ENCODE measurements around the gene CRY1.
"Not testable (repeated sequence)": the region's sequence is repeated elsewhere in the genome, so short reads cannot be mapped to it uniquely, and the experiment has no call there.

CRY1 gene

DNA sequence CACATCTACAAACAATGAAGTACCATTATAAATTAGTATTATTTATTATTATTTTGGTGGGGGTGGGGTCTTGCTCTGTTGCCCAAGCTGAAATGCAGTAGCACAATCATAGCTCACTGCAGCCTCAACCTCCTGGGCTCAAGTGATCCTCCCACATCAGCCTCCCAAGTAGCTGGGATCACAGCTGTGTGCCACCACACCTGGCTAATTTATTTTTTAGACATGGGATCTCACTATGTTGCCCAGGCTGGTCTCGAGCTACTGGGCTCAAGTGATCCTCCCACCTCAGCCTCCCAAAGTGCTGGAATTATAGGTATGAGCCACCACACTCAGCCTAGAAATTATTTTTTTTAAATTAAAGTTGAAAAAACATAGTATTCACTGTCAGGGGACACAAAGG, 15.0 kb upstream of the CRY1 start:
- DNase-seq, result not testable (repeated sequence)

- DNase-seq, result no peak
Observed at GRCh38 chr12:107107381-107107780, 14.0 kb upstream of the CRY1 start.

DNA sequence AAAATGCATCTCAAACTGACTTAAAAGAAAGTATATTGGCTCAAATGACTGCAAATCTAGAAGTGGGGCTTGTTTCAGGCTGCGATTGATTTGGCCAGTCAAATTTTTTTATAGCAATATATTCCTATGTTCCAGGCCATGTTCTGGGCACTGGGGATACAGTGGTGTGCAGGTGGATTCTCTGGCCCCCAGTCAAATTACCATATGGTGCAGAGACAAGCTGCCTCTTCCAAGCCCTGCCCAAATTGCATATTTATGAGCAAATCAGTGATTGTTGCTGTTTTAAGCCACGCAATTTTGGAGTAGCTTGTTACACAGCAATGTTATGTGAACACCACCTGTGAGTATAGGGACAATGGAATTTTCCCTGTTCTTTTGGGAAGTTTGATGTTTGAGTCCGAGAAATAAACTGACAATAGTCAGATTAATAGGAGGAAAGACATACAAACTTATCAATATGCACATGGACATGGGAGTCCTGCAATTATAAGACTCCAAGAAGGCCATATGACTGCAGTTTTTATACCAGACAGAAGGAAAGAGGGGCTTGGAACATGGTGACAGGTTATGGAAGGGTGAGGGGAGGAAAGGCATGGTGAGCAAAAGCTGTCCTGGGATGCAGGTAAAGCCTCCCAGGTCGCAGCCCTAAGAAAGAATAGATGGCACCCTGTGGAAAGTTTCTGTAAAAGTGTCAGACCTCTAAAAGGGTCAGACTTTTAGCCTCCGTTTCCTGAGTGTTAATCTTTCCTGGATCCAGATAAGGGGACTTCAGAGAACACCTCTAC, 13.1 kb upstream of the CRY1 start:
- no peak for DNase-seq

DNA sequence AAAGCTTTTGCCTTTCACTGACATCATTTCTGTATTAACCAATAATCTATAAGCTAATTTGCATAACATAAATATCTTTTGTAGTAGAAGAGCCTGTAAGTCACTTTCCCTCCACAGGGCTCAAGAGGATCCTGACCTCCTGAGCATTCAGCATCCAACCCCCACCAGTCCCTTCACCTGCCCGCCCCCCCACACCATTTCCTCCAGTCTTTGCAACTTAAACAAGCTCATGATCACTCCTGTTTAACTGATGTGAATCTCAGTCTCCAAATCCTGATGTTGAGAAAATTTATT, 12.0 kb upstream of the CRY1 start:
- no peak for DNase-seq

GRCh38 chr12:107103516-107103915, 10.2 kb upstream of the CRY1 start:
- DNase-seq, result no peak

GRCh38 chr12:107103097-107103496, 9.7 kb upstream of the CRY1 start:
- DNase-seq, result no peak

DNA sequence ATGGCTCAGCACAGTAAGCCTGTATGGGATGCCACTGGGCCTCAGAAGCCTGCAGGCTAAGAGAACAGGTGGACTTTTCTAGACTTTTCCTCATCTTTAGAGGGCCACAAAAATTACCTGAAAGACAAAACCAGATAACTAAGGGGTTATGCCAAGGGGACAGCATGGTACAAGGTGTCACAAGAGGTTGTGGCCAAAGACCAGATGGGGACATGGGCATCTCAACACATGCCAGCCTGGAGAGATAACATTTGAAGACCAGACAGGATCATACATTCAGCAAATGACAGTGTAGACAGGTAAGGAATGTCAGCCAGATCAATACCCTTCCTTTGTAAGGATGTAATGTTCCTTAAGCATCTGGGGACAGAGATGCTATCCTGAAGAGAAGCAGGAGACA, 8.9 kb upstream of the CRY1 start:
- no peak for DNase-seq

DNA sequence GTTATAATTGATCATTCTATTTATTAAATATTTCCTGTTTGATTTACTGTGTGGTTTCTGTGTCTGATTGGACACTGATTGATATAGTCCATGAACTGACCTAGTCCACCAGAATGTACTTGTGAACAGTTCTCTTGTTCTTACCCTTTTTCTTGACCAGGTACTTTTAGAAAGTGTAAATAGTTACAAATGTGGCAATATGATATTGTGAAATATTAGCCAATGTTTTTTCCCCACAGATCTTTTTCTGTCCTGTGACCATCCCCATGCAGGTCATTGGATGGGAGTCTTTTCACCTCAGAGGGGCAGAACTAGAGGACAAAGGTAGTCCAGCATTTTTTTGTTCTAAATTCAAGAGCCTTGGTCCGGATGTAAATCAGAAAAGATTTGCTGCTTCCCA, 8.3 kb upstream of the CRY1 start:
- no peak for DNase-seq

DNA sequence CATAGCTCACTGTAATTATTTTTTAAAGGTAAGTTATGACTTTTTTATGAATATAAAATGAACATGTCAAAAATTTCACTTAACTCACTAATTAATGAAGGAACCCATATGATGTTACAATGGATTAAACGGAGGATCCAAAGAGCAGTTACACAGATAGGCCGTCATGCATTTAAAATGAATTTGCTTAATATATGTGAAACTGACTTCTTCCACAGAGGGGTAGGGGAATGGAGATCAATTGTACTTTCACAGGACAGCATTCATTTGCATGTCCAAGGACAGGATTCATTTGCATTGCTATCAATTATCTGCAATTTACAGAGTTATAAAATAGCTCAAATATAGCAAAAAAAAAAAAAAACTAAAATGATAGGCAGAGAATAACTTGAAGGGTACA, 6.6 kb upstream of the CRY1 start:
- no peak for DNase-seq

DNA sequence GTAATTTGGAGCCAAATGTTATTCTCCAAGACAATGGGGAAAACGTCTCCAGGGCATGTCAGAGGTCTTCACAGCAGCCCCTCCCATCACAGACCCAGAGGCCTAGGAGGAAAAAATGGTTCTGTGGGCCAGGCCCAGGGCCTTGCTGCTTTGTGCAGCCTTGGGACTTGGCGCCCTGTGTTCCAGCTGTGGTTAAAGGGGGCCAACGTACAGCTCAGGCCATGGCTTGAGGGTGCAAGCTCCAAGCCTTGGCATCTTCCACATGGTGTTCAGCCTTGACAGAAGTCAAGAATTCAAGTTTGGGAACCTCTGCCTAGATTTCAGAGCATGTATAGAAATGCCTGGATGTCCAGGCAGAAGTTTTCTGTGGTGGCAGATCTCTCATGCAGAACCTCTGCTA, 3.2 kb upstream of the CRY1 start:
- no peak for DNase-seq

DNA sequence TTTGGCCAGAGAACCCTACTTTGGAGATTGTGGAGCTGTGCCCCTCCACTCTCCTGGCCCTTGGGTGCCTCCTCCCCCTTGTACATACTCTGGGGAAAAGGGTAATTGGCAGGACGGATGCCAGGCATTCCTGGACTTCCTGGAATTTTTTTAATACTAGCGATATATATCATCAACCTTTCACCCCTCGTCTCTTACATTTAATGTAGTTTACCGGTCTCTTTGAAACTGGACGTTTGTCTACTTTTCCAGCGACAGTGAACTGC, 767 bp upstream of the CRY1 start:
- DNase-seq, result no peak

DNA sequence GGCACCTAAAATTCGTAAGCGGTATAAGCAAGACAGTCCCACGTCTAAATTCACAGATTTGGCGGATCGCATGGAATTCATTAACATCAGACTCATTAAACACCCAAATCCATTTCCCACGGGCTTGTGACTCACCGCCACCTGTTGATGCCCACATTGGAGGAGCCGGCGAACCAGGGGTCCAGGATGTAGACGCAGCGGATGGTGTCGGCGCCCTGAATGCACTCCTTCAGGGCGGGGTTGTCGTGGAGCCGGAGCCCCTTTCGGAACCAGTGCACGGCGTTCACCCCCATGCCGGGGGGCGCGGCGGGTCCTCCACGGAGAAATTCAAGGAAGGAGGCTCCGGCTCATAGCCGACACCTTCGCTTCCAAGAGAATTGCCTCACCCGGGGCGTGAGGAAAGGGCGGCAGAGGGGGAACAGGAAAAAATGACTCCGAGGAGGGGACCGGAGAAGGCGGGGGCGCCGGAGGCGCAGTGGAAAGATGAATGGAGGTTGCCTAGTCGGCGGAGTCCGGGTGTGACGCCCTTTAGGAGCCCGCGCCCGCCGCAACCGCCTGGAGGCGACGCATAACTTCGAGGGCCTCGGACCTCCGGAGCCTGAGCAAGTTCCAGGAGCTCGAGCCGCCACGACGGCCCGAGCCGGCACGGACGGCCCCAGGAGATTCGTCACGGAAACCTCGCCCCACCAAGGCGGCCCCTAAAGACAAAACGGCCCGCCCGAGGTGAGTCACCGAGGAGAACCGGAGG, 506 bp downstream of the CRY1 start:
- peak; percentile 68 to 76 for DNase-seq

GRCh38 chr12:107091989-107092641, 1.2 kb downstream of the CRY1 start:
- peak in 1 of 2 experiments; percentile 8 for DNase-seq

- no peak for DNase-seq
Observed at GRCh38 chr12:107091381-107091780, 2.0 kb downstream of the CRY1 start.

DNA sequence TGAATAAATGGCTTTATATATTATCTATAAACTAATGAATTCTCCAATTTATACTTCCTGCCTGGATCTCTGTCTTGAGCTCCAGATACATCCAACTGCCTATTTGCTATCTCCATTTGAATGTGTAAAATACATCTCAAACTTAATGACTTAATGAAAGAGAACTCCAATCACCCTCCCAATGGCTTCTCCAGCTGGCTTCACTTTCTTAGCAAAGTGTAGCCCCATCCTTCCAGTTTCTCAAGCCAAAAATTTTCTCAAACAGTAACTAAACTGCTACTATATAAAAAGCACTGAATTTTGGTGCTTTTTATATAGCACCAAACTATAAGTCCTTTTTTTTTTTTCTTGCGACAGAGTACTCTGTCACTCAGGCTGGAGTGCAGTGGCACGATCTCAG, 2.6 kb downstream of the CRY1 start:
- DNase-seq, result no peak

DNA sequence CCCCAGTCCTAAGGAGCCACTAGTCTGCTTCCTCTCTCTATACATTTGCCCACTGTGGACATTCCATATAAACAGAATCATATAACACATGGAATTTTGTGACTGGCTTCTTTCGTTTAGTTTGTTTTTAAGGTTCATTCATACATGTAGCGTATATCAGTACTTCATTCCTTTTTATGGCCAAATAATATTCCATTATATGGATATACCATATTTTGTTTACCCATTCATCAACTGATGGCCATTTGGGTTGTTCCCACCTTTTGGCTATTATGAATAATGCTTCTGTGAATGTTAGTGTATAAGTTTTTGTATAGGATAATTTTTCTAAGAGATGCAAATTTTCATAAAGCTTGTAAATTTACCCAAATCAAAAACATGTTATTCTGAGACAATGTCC, 4.4 kb downstream of the CRY1 start:
- DNase-seq, result no peak

DNA sequence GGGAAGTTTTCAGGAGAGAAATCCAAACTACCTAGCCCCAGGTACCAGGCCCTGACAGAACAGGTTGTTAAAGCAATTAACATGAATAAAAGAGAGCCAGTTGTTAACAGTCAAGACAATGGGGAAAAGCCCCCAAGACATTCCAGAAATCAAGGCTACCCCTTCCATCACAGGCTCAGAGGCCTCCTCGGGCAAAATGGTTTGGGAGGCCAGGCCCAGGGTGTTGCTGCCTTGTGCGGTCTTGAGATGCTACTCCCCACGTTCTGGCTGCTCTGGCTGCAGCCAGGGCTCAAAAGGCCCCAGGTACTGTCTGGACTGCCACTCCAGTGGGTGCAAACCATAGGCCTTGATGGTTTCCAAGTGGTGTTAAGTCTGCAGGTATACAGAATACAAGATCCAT, 7.0 kb downstream of the CRY1 start:
- no peak for DNase-seq

DNA sequence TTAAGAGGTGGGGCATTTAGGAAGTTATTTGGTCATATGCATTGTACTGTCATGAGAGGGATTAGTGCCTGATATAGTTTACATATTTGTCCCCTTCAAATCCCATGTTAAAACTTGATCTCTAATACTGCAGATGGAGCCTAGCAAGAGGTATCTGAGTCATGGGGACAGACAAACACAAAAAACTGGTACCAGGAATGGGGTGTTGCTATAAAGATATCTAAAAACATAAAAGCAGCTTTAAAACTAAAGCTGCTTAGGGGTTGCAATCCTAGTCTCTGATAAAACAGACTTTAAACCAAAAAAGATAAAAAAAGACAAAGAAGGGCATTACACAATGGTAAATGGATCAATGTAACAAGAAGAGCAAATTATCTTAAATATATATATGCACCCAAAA, 11.6 kb downstream of the CRY1 start:
- DNase-seq, result no peak

GRCh38 chr12:107080299-107080698, 13.1 kb downstream of the CRY1 start:
- no peak for DNase-seq

- DNase-seq, result no peak
Observed at GRCh38 chr12:107079172-107080011, 14.0 kb downstream of the CRY1 start.

DNA sequence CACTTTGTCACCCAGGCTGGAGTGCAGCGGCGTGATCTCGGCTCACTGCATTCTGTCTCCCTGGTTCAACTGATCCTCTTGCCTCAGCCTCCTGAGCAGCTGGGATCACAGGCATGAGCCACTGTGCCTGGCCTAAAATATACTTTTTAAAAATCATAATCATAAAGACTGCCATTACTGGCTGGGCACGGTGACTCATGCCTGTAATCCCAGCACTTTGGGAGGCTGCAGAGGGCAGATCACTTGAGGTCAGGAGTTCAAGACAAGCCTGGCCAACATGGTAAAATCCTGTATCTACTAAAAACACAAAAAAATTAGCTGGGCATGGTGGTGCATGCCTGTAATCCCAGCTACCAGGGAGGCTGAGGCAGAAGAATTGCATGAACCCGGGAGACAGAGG, 20.1 kb downstream of the CRY1 start:
- DNase-seq, result not testable (repeated sequence)

DNA sequence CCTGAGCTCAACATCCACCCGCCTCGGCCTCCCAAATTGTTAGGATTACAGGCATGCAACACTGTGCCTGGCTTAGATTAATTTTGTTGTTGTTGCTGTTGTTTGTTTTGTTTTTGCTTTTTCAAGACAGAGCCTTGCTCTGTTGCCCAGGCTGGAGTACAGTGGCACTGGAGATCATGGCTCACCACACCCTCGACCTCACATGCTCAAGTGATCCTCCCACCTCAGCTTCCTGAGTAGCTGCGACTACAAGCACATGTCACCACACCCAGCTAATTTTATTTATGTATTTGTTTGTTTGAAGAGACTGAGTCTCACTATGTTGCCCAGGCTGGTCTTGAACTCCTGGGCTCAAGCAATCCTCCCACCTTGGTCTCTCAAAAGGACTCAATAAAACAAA, 26.7 kb downstream of the CRY1 start:
- DNase-seq, result no peak

- DNase-seq, result no peak
Observed at GRCh38 chr12:107064687-107065086, 28.7 kb downstream of the CRY1 start.

DNA sequence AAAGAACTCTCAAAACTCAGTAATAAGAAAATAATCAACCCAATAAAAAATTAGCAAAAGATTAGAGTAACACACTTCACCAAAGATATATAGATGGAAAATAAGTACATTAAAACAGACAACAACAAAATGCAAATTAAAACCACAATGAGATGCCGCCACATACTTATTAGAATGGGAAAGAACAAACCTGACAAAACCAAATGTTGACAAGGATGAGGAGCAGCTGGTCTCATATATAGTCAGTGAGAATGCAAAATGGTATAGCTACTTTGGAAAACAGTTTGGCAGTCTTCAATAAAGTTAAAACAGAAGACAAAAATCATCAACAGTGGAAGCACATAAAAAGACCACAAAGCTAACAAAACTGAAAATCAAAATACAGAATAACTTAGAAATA, 29.1 kb downstream of the CRY1 start:
- DNase-seq, result no peak
